ENCODE measurements around the gene C1orf116.
A peak's percentile ranks its signal among the peaks of the same experiment; 100 is the strongest.

Gene C1orf116

DNA sequence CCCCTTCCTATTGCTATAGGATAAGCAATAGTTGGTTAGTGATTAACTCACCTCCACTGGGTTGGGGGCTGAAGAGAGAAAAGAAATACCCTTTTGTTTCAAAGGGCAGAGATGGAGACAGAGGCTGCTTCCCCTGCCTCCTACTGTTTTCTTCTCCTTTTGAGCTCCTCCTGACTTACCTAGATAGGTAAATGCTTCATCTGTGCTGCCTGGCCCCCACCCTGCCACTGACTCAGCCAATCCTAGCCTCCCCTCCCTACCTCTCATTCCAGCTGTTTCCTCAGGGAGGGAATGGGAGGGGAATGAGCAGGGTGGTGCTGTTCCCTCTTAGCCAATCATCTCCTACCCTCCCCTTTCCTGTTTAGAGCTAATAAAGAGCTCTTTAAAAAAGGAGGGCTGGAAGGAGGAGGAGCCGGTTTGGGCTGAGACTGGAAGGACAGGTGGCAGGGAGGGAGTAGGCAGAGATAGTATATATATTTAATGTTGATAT is at the start of gene C1orf116:
Gene C1orf116, minus strand, starts transcription at position 229 of the 490 bp plus-strand sequence. CDS start 5,158 bp downstream, outside the sequence.
- no peak for DNase-seq

DNA sequence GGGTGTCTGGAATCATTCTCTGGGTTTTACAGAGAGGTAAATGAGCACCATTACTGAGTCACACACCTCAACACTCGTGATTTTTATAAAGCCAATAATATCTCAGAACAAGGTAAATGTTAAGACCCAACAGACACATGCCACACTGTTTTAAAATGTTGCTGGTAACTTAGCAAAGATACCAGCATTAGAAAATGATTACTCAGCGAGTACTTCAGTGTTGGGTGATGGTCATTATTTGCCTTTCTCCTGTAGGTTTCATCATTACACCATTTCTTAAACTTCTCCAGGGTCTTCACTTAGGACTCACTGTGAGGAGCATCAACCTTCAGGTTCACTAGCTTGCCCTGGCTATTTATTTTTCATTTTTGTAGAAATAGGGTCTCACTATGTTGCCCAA is 49.2 kb upstream of the C1orf116 start:
- DNase-seq, result no peak

- DNase-seq, result no peak
Measured at GRCh38 chr1:207081088-207081487, 48.5 kb upstream of the C1orf116 start.

DNA sequence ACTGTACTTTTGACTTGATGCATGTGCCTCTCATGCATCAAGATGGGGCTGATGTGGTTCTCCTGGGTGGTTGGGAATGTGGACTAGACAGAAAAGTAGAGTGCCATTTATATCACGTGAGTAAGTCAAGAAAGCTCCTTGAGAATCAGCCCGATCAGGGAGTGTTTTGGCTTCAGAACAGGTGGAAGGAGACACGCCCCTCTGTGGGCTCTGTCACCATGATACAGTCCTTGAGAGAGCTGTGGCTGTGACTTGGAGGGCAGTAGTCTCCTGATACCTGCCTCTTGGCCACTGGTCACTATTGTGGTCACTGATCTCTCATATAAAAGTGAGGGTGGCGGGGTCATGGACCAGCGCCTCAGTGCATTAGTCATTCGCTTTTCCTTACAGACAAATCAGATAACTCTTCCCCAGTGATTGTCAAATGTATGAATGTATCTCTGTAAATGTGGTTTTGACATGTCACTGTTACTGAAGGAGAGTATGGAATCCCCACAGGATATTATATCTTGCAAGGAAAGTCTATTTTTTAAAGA is 47.2 kb upstream of the C1orf116 start:
- DNase-seq, result no peak

DNA sequence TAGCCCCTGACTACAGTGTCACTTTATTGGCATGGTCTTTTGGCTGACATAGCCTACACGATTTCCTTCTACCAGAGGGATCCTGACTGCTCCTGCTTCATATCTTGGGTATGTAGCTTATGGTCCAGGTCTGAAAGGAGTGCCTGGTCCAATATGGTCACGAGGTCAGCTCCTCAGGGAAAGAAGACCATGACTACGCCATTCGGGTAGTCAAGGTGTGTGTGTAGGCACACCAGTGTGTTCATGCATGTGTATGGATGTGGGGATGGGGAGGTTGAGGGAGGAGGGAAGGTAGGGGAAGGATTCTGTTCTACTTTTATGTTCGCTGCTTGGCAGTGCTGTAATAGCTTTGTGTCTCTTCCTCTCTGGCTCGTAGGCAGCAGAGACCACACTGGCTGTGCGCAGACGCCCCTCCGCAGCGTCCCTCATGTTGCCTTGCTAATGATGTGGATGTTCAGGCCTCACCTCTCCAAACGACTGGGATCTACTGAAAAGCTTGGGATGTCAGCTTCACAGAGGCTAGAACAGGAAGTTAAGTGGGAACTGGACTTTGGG is 46.1 kb upstream of the C1orf116 start:
- no peak for DNase-seq

DNA sequence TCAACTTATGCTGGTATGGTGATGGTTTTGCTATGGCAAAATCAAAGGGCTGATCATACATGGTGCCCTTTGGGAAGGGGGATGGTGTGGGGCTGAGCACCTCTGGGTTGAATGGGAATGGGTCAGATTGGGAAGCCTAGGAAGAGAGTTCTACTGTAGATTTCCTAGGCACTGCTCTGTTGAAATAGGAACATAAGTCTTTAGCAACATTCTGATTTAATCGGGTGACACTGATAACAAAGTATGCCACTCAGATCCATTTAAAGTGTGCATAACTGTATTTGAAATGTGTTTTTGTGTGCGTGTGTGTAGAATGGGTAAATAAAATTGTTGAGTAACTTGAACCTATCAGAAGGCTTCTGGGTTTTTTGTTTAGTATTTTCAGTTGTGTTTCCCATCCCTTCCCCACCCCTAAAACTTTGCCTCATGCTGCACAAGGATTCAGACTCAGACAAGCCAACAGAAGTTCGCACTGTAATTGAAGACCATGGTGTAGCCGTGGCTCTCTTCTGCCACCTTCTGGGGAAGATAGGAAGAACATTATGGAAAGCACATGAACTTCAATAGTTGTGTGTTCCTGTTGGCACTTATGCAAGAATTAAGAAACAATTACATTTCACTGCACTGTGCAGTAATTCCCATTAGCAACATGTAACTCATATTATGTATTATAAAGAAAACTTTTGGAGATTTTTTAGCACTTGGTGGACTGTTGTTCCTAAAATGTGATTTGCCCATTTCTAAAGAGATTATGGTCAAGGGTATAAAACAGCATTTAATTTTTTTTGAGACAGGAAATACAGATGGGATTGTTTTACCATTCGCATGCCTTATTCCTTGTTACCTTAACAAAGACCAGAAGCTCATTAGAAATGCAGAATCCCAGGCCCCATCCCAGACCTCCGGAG is 45.2 kb upstream of the C1orf116 start:
- DNase-seq, result peak; percentile 52

DNA sequence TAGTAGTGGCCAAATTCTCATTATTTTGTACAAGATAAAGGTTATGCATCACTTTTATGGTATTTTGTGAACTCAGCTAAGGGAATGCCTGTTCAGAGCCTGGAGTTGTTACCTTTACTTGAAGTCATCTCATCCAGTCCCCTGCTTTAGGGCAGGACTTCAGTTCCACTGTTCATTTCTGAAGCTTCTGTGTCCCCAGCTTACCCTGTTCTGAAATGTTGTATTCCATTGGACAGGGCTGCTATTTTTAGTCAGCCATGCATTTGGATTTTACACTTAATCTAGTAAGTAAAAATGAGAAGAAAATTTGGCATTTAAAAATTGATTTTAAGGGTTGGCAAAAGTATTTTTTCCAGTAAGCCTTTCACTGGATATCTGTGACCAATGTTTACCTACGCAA is 44.5 kb upstream of the C1orf116 start:
- no peak for DNase-seq

DNA sequence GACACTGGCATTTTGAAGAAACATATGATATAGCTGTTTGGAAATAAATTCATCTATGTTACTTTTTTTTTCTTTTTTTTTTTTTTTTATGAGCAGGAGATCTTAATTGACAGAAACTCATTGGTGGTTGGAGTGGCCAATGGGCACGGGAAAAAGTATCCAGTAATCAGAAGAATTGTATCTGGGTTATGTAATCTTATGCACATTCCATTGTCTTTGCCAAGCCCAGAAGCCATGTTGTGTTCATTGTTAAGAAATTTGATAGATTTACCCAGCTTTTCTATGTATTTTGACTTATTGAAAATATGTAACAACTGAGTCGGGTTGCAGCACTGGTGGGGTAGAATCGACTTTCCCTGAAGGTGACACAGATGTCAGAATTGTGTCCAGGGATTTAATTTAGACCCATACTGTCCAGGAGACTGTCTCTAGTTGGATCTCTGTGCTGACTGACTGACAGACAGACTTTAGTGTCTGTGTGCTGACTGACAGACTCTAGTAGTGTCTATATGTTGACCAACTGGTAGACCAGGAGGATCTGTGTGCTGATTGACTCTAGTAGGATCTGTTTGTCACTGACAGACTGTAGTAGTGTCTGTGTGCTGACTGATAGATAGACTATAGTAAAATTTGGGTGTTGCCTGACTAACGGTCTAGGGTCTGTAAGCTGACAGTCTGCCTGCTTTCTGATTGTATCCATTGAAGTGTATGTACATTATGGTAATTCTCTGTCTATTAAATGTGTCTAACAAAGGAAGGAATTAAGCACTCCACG is 43.8 kb upstream of the C1orf116 start:
- no peak for DNase-seq

GRCh38 chr1:207073906-207074820 is 41.6 kb upstream of the C1orf116 start:
- no peak for DNase-seq

DNA sequence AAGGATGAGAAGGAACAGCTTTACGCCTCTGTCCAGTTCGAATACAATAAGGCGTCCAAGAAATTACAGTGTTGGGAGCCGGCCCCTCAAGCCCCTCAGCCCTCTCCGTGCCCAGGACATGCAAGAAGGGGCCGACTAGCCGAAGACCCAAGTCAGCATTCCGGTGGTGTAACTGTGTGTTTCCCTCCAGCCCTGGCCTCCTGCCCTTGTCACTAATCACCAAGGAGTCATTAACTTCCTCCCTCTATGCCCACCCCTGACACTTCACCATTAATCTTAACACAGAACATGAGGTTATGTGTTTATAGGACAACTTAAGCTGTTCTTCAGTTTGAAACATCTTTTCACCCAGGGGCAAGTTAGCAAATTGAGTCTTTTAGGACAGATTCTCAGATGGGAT is 39.7 kb upstream of the C1orf116 start:
- no peak for DNase-seq

DNA sequence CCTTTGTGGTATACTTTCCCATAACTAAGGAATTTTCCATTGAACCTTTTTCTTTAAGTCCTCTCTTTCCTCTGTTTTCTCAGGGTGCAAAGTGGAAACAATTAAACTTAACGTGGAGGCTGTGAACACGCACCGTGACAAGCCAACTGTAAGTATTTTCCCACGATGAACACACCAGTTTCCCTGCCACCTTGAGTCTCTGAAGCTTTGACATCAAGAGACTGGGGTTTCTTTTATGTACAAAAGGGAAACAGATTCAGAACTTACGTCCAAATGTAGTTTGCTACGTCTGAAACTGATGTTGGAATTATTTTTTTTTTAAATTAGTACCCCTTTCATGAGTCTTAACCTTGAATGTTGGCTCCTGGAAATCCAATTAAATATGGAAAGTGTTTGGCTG is 38.9 kb upstream of the C1orf116 start:
- no peak for DNase-seq

- DNase-seq, result no peak
Measured at GRCh38 chr1:207070811-207071210, 38.3 kb upstream of the C1orf116 start.

GRCh38 chr1:207069858-207070506 is 37.4 kb upstream of the C1orf116 start:
- no peak for DNase-seq

DNA sequence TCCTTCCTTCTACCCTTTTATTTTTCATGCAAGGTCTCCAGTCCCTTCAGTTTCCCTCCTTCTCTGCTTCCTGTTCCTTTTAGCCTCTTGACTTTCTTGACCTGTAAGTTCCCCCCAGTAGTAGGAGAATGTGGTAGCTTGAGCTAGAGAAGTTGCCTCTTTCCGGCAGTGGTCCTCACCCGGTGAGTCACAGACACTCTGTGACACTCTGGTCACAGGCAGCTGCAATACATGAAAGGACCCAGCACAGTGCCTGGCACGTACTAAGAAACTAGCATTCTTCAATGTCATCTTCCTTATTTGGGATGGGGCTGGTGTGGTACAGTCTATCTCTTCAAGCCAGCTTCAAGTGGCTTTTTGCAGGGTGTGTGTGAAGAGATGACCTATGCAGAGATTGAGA is 36.5 kb upstream of the C1orf116 start:
- no peak for DNase-seq

DNA sequence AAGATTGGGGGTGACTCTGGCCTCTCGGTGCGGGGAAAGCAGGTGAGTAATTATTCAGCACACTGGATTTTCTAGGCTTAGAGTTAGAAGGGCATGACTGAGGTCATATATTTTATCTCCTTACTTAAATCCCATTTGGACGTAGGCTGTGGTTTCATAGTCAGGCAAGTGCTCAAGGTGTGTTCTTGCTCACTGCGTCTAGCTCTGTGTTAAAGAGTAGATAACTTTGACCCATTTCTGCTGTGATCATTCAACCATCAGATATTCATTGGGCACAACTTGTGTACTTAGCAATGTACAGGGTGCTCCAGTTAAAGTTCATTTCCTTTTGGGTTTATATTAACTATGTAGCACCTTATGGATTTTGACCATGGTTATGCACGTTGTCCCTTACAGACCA is 35.1 kb upstream of the C1orf116 start:
- DNase-seq, result no peak

DNA sequence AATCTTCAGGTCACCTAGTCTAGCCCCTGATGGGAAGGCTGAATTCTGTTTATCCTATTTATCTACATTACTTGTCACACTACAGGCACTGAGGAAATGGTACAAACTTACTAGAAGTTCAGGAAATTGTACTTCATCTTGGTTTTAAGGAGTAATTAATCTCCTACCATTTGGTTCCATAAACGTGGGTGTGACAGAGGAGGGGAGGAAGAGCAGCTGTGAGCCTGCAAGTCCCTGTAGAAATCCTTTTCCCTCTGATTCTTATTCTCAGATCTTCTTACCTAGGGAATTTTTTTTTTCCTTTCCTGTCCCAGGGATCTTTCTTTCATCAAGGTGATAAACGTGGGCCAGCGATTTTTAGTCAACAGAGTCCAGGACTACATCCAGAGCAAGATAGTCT is 34.6 kb upstream of the C1orf116 start:
- no peak for DNase-seq

- DNase-seq, result no peak
Measured at GRCh38 chr1:207064561-207064960, 32.0 kb upstream of the C1orf116 start.

DNA sequence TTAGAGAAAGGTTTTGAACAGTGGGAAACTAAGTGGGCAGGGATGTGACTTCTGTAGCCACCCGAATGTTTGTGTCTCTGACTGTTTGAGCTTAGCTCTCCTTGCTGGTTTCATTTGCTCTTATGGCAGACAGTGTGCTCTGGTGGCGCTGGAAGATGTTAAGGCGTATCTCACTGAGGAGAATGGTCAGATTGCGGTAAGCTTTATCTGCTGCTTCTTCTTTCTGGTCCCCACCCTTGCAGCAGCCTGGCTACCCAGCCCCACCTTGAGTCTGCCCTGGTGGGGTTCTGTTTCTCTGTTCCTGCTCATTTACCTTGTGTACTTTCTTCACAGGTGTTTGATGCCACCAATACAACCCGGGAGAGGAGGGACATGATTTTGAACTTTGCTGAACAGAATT is 30.5 kb upstream of the C1orf116 start:
- no peak for DNase-seq

DNA sequence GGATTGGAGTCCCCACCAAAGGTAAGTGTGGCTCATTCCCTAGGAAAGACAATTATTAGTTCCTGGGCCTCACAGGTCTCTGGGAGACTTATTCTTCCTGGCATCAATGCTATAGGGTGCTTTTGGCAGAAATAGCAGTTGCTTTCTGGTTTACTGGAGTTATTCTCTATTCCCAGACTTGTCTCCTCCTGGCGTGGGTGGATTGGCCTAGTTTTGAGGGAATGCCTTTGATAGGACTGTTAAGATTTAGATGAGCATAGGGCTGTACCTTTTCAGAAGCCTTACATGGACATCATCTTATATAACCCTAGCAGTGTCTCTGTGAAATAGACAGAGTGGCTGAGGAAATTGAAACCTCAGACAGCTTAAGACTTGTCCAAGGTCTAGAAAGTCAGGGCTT is 29.5 kb upstream of the C1orf116 start:
- DNase-seq, result no peak

DNA sequence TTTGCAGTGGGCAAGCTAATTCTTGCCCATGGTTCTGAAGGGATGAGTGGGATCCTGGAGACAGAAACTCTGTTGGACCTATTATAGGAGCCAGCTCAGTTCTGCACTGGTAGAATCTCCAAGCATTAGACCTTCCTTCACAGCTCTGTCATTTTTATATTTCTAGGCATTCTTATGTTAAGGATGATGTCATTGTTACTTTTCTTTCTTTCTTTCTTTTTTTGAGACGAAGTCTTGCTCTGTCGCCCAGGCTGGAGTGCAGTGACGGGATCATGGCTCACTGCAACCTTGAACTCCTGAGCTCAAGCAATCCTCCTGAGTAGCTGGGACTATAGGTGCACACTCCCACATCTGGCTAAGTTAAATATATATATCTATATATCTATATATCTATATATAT is 28.0 kb upstream of the C1orf116 start:
- DNase-seq, result no peak

DNA sequence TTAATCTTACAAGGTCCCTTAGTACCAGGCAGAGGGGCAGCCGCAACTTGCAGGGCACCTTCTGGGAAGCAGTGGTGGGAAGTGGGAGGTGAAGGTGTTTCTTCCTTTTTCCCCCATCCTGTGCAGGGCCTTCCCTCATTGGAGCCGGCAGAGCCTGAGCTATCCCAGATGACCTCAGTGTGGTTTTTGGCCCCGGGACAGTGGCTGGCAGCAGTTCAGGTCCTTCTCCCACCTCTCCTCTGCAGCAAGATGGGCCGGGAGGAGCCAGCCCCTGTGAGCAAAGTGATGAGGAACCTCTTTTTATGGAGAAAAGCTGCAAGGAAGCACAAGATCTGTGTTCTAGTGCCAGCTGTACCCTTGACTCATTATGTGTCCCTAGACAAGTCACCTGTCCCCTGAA is 27.3 kb upstream of the C1orf116 start:
- DNase-seq, result no peak

Measured in activated CD4-positive, CD25-positive, alpha-beta regulatory T cell treated with anti-CD3 and anti-CD28 coated beads, Interleukin-2, amount 50 U/mL, for 72 hours (primary cell).